Activated naive CD4-positive, alpha-beta T cell treated with anti-CD3 and anti-CD28 coated beads for 36 hours (primary cell): ENCODE measurements around the gene TSPAN14. TPM values are rescaled to one million over a fixed set of nuclear protein-coding genes. Genes with fewer than 3 reads are reported as not detected.

Experiments
- CTCF ChIA-PET: fragments of 350-600 bp; sonication (Branson Sonifier 250); formaldehyde crosslinking; loops from one replicate; lab custom pipeline; 2021; ENCODE audit warnings: antibody characterized with exemption; lab: Charles Lee
- DNase-seq: peaks from one replicate; pipeline ENCODE4 v3.0.0-alpha.2; 2020
- H3K27ac Mint-ChIP-seq: one replicate; pipeline ENCODE4 v1.8.0; 2021; ENCODE audit warnings: mild to moderate bottlenecking, mixed read lengths
- H3K27me3 Mint-ChIP-seq: one replicate; pipeline ENCODE4 v1.8.0; 2021; ENCODE audit warnings: low read depth, mixed read lengths
- H3K36me3 Mint-ChIP-seq: one replicate; pipeline ENCODE4 v1.8.0; 2021; ENCODE audit warnings: low read depth, mixed read lengths
- H3K4me1 Mint-ChIP-seq: one replicate; pipeline ENCODE4 v1.8.0; 2021; ENCODE audit warnings: low read depth, mixed read lengths
- H3K4me3 Mint-ChIP-seq: one replicate; pipeline ENCODE4 v1.8.0; 2021; ENCODE audit warnings: mild to moderate bottlenecking, moderate library complexity, mixed read lengths
- H3K9me3 Mint-ChIP-seq: one replicate; pipeline ENCODE4 v1.8.0; 2021; ENCODE audit warnings: mixed read lengths
- intact Hi-C: fragments of 100-400 bp; cut with micrococcal nuclease; formaldehyde crosslinking; loops from one replicate; pipeline ENCODE4 v1.15.1; 2023
- total RNA-seq, 2 experiments: library from RNA; stranded (reverse); gene quantifications; one replicate each; pipeline ENCODE4 v1.2.3, GENCODE V29; 2021

TSPAN14 gene
- total RNA-seq, 2 experiments from 2014 or later, result 33.5 to 35.5 TPM

- peaks cover 14% of the 10 kb centered on the region for H3K4me1 Mint-ChIP-seq
- no peaks in the 10 kb centered on the region for H3K9me3 Mint-ChIP-seq
- H3K27me3 Mint-ChIP-seq, result no peaks in the 10 kb centered on the region
- intact Hi-C loops, result no loop called here
- CTCF ChIA-PET, result interaction anchor here (1.0 to 1.8 kb wide), 2 partner anchors 13 to 75 kb away, joined by 4 to 7 read pairs; no protein-coding TSS in a partner anchor
- H3K27ac Mint-ChIP-seq, result peak overlapping the region; percentile 67
- DNase-seq, result no peak
- no peak overlapping the region for H3K4me3 Mint-ChIP-seq
- H3K36me3 Mint-ChIP-seq, result peaks cover 8% of the 10 kb centered on the region
Measured at GRCh38 chr10:80518807-80519360, 64.8 kb downstream of the TSPAN14 start.

GRCh38 chr10:80519936-80520650, 66.0 kb downstream of the TSPAN14 start:
- H3K4me3 Mint-ChIP-seq, result no peak overlapping the region
- no peaks in the 10 kb centered on the region for H3K27me3 Mint-ChIP-seq
- peak overlapping the region; percentile 58 for H3K27ac Mint-ChIP-seq
- peaks cover 25% of the 10 kb centered on the region for H3K4me1 Mint-ChIP-seq
- no peak for DNase-seq
- intact Hi-C loops, result no loop called here
- no peaks in the 10 kb centered on the region for H3K9me3 Mint-ChIP-seq
- peaks cover 6% of the 10 kb centered on the region for H3K36me3 Mint-ChIP-seq
- CTCF ChIA-PET, result interaction anchor here (0.7 to 1.8 kb wide), 3 partner anchors 9 to 76 kb away, joined by 3 to 7 read pairs (median 4); no protein-coding TSS in a partner anchor

GRCh38 chr10:80520661-80521470, 66.8 kb downstream of the TSPAN14 start:
- no peaks in the 10 kb centered on the region for H3K27me3 Mint-ChIP-seq
- peaks cover 8% of the 10 kb centered on the region for H3K36me3 Mint-ChIP-seq
- peak overlapping the region; percentile 58 for H3K27ac Mint-ChIP-seq
- CTCF ChIA-PET, result interaction anchor here (0.7 to 1.8 kb wide), 2 partner anchors 10 to 15 kb away, joined by 3 to 7 read pairs; no protein-coding TSS in a partner anchor
- DNase-seq, result no peak
- H3K4me3 Mint-ChIP-seq, result no peak overlapping the region
- intact Hi-C loops, result no loop called here
- H3K4me1 Mint-ChIP-seq, result peaks cover 32% of the 10 kb centered on the region
- no peaks in the 10 kb centered on the region for H3K9me3 Mint-ChIP-seq

GRCh38 chr10:80522756-80523363, 68.8 kb downstream of the TSPAN14 start:
- intact Hi-C loops, result no loop called here
- Mint-ChIP-seq H3K4me3 (no peak overlapping the region), H3K9me3 (no peaks in the 10 kb centered on the region), H3K4me1 (peaks cover 44% of the 10 kb centered on the region), H3K27me3 (no peaks in the 10 kb centered on the region), H3K36me3 (peaks cover 12% of the 10 kb centered on the region), H3K27ac (peak overlapping the region; percentile 59)
- DNase-seq, result no peak
- CTCF ChIA-PET, result interaction anchor here (0.6 to 1.2 kb wide), 3 partner anchors 14 to 78 kb away, joined by 3 to 4 read pairs (median 4); no protein-coding TSS in a partner anchor

GRCh38 chr10:80523773-80524172, 69.7 kb downstream of the TSPAN14 start:
- DNase-seq, result no peak
- Mint-ChIP-seq H3K4me1 (peaks cover 53% of the 10 kb centered on the region), H3K9me3 (no peaks in the 10 kb centered on the region), H3K4me3 (no peak overlapping the region), H3K36me3 (peaks cover 10% of the 10 kb centered on the region), H3K27me3 (no peaks in the 10 kb centered on the region), H3K27ac (peak overlapping the region; percentile 77)
- CTCF ChIA-PET, result interaction anchor here (0.7 to 1.2 kb wide), 3 partner anchors 14 to 79 kb away, joined by 3 to 4 read pairs (median 4); no protein-coding TSS in a partner anchor
- intact Hi-C loops, result no loop called here

- Mint-ChIP-seq H3K27me3 (no peaks in the 10 kb centered on the region), H3K27ac (peak overlapping the region; percentile 77), H3K36me3 (peaks cover 13% of the 10 kb centered on the region), H3K4me1 (peaks cover 59% of the 10 kb centered on the region), H3K4me3 (no peak overlapping the region), H3K9me3 (no peaks in the 10 kb centered on the region)
- CTCF ChIA-PET, result interaction anchor here (0.6 to 1.7 kb wide), 5 partner anchors 13 to 80 kb away, joined by 3 to 6 read pairs (median 4); no protein-coding TSS in a partner anchor
- DNase-seq, result no peak
- intact Hi-C loops, result no loop called here
Measured at GRCh38 chr10:80524190-80524909, 70.2 kb downstream of the TSPAN14 start.

- peaks cover 76% of the 10 kb centered on the region for H3K4me1 Mint-ChIP-seq
- no peaks in the 10 kb centered on the region for H3K27me3 Mint-ChIP-seq
- H3K27ac Mint-ChIP-seq, result peak overlapping the region; percentile 85
- intact Hi-C loops, result no loop called here
- peaks cover 22% of the 10 kb centered on the region for H3K36me3 Mint-ChIP-seq
- CTCF ChIA-PET, result interaction anchor here (0.8 to 3.1 kb wide), 5 partner anchors 10 to 82 kb away, joined by 3 to 21 read pairs (median 8); no protein-coding TSS in a partner anchor
- DNase-seq, result peak; percentile 67
- no peaks in the 10 kb centered on the region for H3K9me3 Mint-ChIP-seq
- H3K4me3 Mint-ChIP-seq, result no peak overlapping the region
Measured at GRCh38 chr10:80526218-80526617, 72.1 kb downstream of the TSPAN14 start.

GRCh38 chr10:80526742-80527141, 72.6 kb downstream of the TSPAN14 start:
- Mint-ChIP-seq H3K4me1 (peaks cover 81% of the 10 kb centered on the region), H3K4me3 (no peak overlapping the region), H3K27me3 (no peaks in the 10 kb centered on the region), H3K27ac (peak overlapping the region; percentile 85), H3K9me3 (no peaks in the 10 kb centered on the region), H3K36me3 (peaks cover 22% of the 10 kb centered on the region)
- CTCF ChIA-PET, result interaction anchor here (0.6 to 3.1 kb wide), 5 partner anchors 10 to 146 kb away, joined by 3 to 21 read pairs (median 8); no protein-coding TSS in a partner anchor
- peak; percentile 54 for DNase-seq
- intact Hi-C loops, result no loop called here

GRCh38 chr10:80528185-80528700, 74.1 kb downstream of the TSPAN14 start:
- CTCF ChIA-PET, result interaction anchor here (2.2 to 3.1 kb wide), 3 partner anchors 17 to 84 kb away, joined by 8 to 21 read pairs (median 12); no protein-coding TSS in a partner anchor
- Mint-ChIP-seq H3K9me3 (no peaks in the 10 kb centered on the region), H3K27ac (peak overlapping the region; percentile 68), H3K27me3 (no peaks in the 10 kb centered on the region), H3K36me3 (peaks cover 24% of the 10 kb centered on the region), H3K4me3 (no peak overlapping the region), H3K4me1 (peaks cover 89% of the 10 kb centered on the region)
- no peak for DNase-seq
- intact Hi-C loops, result no loop called here

GRCh38 chr10:80528901-80529300, 74.8 kb downstream of the TSPAN14 start:
- Mint-ChIP-seq H3K9me3 (no peaks in the 10 kb centered on the region), H3K36me3 (peaks cover 24% of the 10 kb centered on the region), H3K27ac (peak overlapping the region; percentile 72), H3K27me3 (no peaks in the 10 kb centered on the region), H3K4me1 (peaks cover 84% of the 10 kb centered on the region), H3K4me3 (no peak overlapping the region)
- no peak for DNase-seq
- intact Hi-C loops, result no loop called here
- CTCF ChIA-PET, result interaction anchor here (2.7 to 3.1 kb wide), 2 partner anchors 23 to 85 kb away, joined by 12 to 21 read pairs; no protein-coding TSS in a partner anchor

GRCh38 chr10:80529604-80530003, 75.5 kb downstream of the TSPAN14 start:
- H3K36me3 Mint-ChIP-seq, result peaks cover 24% of the 10 kb centered on the region
- peaks cover 77% of the 10 kb centered on the region for H3K4me1 Mint-ChIP-seq
- DNase-seq, result peak; percentile 59
- peak overlapping the region; percentile 32 for H3K4me3 Mint-ChIP-seq
- CTCF ChIA-PET, result interaction anchor here (1.1 to 1.3 kb wide), 2 partner anchors 85 to 151 kb away, joined by 3 to 11 read pairs; no protein-coding TSS in a partner anchor
- no peaks in the 10 kb centered on the region for H3K27me3 Mint-ChIP-seq
- H3K9me3 Mint-ChIP-seq, result no peaks in the 10 kb centered on the region
- peak overlapping the region; percentile 72 for H3K27ac Mint-ChIP-seq
- intact Hi-C loops, result loop anchor here (1.0 to 10.0 kb wide), 6 partner anchors 18 to 395 kb away; no protein-coding TSS in a partner anchor
